ENCODE data around the gene SLC35B1. TPM values are rescaled to one million over a fixed set of nuclear protein-coding genes. Genes with fewer than 3 reads are reported as not detected.

The SLC35B1 gene
- polyA plus RNA-seq, 1 experiment, result 116 TPM

- H3K4me3 ChIP-seq (ENCODE audit: low read depth, low read length), result no peak overlapping the region
- DNase-seq (ENCODE audit: low read depth), result no peak
- TF ChIP-seq, protein P1, sequence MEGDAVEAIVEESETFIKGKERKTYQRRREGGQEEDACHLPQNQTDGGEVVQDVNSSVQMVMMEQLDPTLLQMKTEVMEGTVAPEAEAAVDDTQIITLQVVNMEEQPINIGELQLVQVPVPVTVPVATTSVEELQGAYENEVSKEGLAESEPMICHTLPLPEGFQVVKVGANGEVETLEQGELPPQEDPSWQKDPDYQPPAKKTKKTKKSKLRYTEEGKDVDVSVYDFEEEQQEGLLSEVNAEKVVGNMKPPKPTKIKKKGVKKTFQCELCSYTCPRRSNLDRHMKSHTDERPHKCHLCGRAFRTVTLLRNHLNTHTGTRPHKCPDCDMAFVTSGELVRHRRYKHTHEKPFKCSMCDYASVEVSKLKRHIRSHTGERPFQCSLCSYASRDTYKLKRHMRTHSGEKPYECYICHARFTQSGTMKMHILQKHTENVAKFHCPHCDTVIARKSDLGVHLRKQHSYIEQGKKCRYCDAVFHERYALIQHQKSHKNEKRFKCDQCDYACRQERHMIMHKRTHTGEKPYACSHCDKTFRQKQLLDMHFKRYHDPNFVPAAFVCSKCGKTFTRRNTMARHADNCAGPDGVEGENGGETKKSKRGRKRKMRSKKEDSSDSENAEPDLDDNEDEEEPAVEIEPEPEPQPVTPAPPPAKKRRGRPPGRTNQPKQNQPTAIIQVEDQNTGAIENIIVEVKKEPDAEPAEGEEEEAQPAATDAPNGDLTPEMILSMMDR (IDR thresholded peaks at IDR 0.05; ENCODE audit: insufficient read depth, low read depth, low read length), result no peak
- H3K27me3 ChIP-seq (ENCODE audit: control insufficient read depth, insufficient read depth, low read length), result no peaks in the 10 kb centered on the region
- no peaks in the 10 kb centered on the region for H3K36me3 ChIP-seq (ENCODE audit: control insufficient read depth, insufficient read depth, low read length)
- POLR2A ChIA-PET, result no interaction called here
- CTCF ChIA-PET, result interaction anchor here (0.8 kb wide), 1 partner anchor 184 kb away, joined by 3 read pairs; no protein-coding TSS in a partner anchor
These were observed 46.2 kb upstream of the SLC35B1 start for GRCh38 chr17:49753959-49754391.

- no peaks in the 10 kb centered on the region for H3K27me3 ChIP-seq (ENCODE audit: control insufficient read depth, insufficient read depth, low read length)
- TF ChIP-seq, protein P1 (IDR thresholded peaks at IDR 0.05; ENCODE audit: insufficient read depth, low read depth, low read length), result no peak
- ChIA-PET POLR2A (no interaction called here), CTCF (interaction anchor here (1.0 kb wide), 1 partner anchor 194 kb away, joined by 3 read pairs; no protein-coding TSS in a partner anchor)
- H3K4me3 ChIP-seq (ENCODE audit: low read depth, low read length), result no peak overlapping the region
- DNase-seq (ENCODE audit: low read depth), result no peak
- no peaks in the 10 kb centered on the region for H3K36me3 ChIP-seq (ENCODE audit: control insufficient read depth, insufficient read depth, low read length)
These were observed 44.7 kb upstream of the SLC35B1 start for GRCh38 chr17:49752508-49752907.

- DNase-seq (ENCODE audit: low read depth), result no peak
- CTCF ChIA-PET, result no interaction called here
- TF ChIP-seq, protein P1 (IDR thresholded peaks at IDR 0.05; ENCODE audit: insufficient read depth, low read depth, low read length), result no peak
- POLR2A ChIA-PET, result no interaction called here
- Histone ChIP-seq H3K27me3 (ENCODE audit: control insufficient read depth, insufficient read depth, low read length) (no peaks in the 10 kb centered on the region), H3K4me3 (ENCODE audit: low read depth, low read length) (no peak overlapping the region), H3K36me3 (ENCODE audit: control insufficient read depth, insufficient read depth, low read length) (no peaks in the 10 kb centered on the region)
These were observed 42.0 kb upstream of the SLC35B1 start for GRCh38 chr17:49749730-49750129.

- DNase-seq (ENCODE audit: low read depth), result no peak
- POLR2A ChIA-PET, result no interaction called here
- no peak overlapping the region for H3K4me3 ChIP-seq (ENCODE audit: low read depth, low read length)
- CTCF ChIA-PET, result interaction anchor here (1.2 kb wide), 1 partner anchor 8 kb away, joined by 3 read pairs; no protein-coding TSS in a partner anchor
- TF ChIP-seq, protein P1 (IDR thresholded peaks at IDR 0.05; ENCODE audit: insufficient read depth, low read depth, low read length), result no peak
- H3K36me3 ChIP-seq (ENCODE audit: control insufficient read depth, insufficient read depth, low read length), result no peaks in the 10 kb centered on the region
- no peaks in the 10 kb centered on the region for H3K27me3 ChIP-seq (ENCODE audit: control insufficient read depth, insufficient read depth, low read length)
These were observed 41.0 kb upstream of the SLC35B1 start for GRCh38 chr17:49748791-49749190.

- CTCF ChIA-PET, result interaction anchor here (1.2 kb wide), 1 partner anchor 9 kb away, joined by 3 read pairs; no protein-coding TSS in a partner anchor
- TF ChIP-seq, protein P1 (IDR thresholded peaks at IDR 0.05; ENCODE audit: insufficient read depth, low read depth, low read length), result no peak
These were observed 40.5 kb upstream of the SLC35B1 start for GRCh38 chr17:49748223-49748622.

More at GRCh38 chr17:49748223-49748622, 40.5 kb upstream of the SLC35B1 start:
- POLR2A ChIA-PET, result no interaction called here
- Histone ChIP-seq H3K4me3 (ENCODE audit: low read depth, low read length) (no peak overlapping the region), H3K36me3 (ENCODE audit: control insufficient read depth, insufficient read depth, low read length) (no peaks in the 10 kb centered on the region), H3K27me3 (ENCODE audit: control insufficient read depth, insufficient read depth, low read length) (no peaks in the 10 kb centered on the region)
- no peak for DNase-seq (ENCODE audit: low read depth)
